Karpas-422 (cell line): ENCODE measurements around the gene PRRG4. TPM values are rescaled to one million over a fixed set of nuclear protein-coding genes. Genes with fewer than 3 reads are reported as not detected.
"Not testable (repeated sequence)": the region's sequence is repeated elsewhere in the genome, so short reads cannot be mapped to it uniquely, and the experiment has no call there.

Experiments used
- DNase-seq: peaks from one replicate; pipeline ENCODE4 v3.0.0-alpha.2; 2015
- H2AFZ ChIP-seq: fragments of 200-600 bp; sonication (generic); 2 replicates; pipeline ENCODE4 v1.6.1; 2014; ENCODE audit warnings: antibody characterized with exemption, low read length, mixed read lengths
- H3K27ac ChIP-seq: fragments of 200-600 bp; sonication (generic); 2 replicates; pipeline ENCODE4 v1.5.1; 2014; ENCODE audit warnings: mild to moderate bottlenecking, low read length, moderate library complexity
- H3K27me3 ChIP-seq: fragments of 200-600 bp; sonication (generic); 2 replicates; pipeline ENCODE4 v1.6.1; 2014; ENCODE audit warnings: low read length, mixed read lengths
- H3K36me3 ChIP-seq: fragments of 200-600 bp; sonication (generic); 2 replicates; pipeline ENCODE4 v1.6.1; 2014; ENCODE audit warnings: low read length, mixed read lengths; ENCODE audit not compliant: insufficient read depth
- H3K4me1 ChIP-seq: fragments of 200-600 bp; sonication (generic); 2 replicates; pipeline ENCODE4 v1.6.1; 2014; ENCODE audit warnings: mild to moderate bottlenecking, low read length, mixed read lengths
- H3K4me2 ChIP-seq: fragments of 200-600 bp; sonication (generic); 2 replicates; pipeline ENCODE4 v1.6.1; 2014; ENCODE audit warnings: low read length, low read depth, mild to moderate bottlenecking; ENCODE audit not compliant: poor library complexity, severe bottlenecking
- H3K4me3 ChIP-seq: fragments of 200-600 bp; sonication (generic); 2 replicates; pipeline ENCODE4 v1.5.1; 2014; ENCODE audit warnings: mild to moderate bottlenecking, antibody characterized with exemption, low read length, mixed read lengths
- H3K79me2 ChIP-seq: fragments of 200-600 bp; sonication (generic); 2 replicates; pipeline ENCODE4 v1.6.1; 2014; ENCODE audit warnings: mild to moderate bottlenecking, low read length, mixed read lengths
- H3K9ac ChIP-seq: fragments of 200-600 bp; sonication (generic); 2 replicates; pipeline ENCODE4 v1.6.0; 2014; ENCODE audit warnings: low read length
- H3K9me2 ChIP-seq: fragments of 200-600 bp; sonication (generic), shearing (Covaris generic); replicated peaks from 2 replicates; pipeline ENCODE4 v1.6.0; 2014; ENCODE audit warnings: mild to moderate bottlenecking, low read length, moderate library complexity; ENCODE audit not compliant: insufficient read depth
- H3K9me3 ChIP-seq: fragments of 300-700, 200-600 bp; sonication (generic); 2 replicates; pipeline ENCODE4 v1.6.1; 2014; ENCODE audit warnings: low read length, mixed read lengths
- H4K20me1 ChIP-seq: fragments of 200-600 bp; sonication (generic); 2 replicates; pipeline ENCODE4 v1.6.1; 2014; ENCODE audit warnings: mild to moderate bottlenecking, antibody characterized with exemption, low read length, low read depth; ENCODE audit not compliant: insufficient read depth
- total RNA-seq: library from RNA; depleted of rRNA; stranded (reverse); fragments of >200 nt; shearing (Covaris generic); gene quantifications from 2 replicates; pipeline ENCODE4 v1.2.3, GENCODE V29; 2014; ENCODE audit warnings: low replicate concordance; rRNA removed

The PRRG4 gene
- total RNA-seq, result 0.11 and 0.19 TPM in 2 replicates

- Histone ChIP-seq H3K27ac (no peak within 1 kb of the TSS), H3K4me2 (peak within 1 kb of the TSS; percentile 79), H3K27me3 (no peaks in the 10 kb centered on the region), H2AFZ (peak within 1 kb of the TSS; percentile 71), H3K4me1 (peaks cover 15% of the 10 kb centered on the region), H3K9me3 (no peaks in the 10 kb centered on the region), H3K9ac (peak within 1 kb of the TSS; percentile 51), H3K4me3 (peak within 1 kb of the TSS; percentile 65), H4K20me1 (no peaks in the 10 kb centered on the region), H3K36me3 (no peaks in the 10 kb centered on the region), H3K79me2 (no peaks in the 10 kb centered on the region), H3K9me2 (no peaks in the 10 kb centered on the region)
- DNase-seq, result peak; percentile 77
Measured at GRCh38 chr11:32829680-32830412, at the start of gene PRRG4. TSS of gene PRRG4 (plus strand) at chr11:32829927. CDS start at chr11:32830530, 603 bp downstream.

DNA sequence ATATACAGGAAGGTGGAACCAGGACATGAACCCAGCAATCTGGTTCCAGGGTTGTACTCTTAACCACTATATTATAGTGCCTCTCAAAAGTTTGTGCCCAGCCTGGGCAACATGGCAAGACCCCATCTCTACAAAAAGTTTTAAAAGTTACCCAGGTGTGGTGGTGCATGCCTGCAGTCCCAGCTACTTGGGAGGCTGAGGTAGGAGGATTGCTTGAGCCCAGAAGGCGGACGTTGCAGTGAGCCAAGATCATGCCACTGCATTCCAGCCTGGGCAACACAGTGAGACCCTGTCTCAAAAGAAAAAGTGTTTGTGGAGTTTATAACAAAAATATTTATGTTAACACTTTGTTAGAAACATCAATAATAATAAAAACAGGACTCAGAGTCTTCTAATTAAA lies 48.9 kb upstream of the PRRG4 start:
- H3K9me2 ChIP-seq, H3K36me3 ChIP-seq, H3K4me2 ChIP-seq, H4K20me1 ChIP-seq, DNase-seq, H2AFZ ChIP-seq, H3K27me3 ChIP-seq, H3K9me3 ChIP-seq, H3K4me3 ChIP-seq, H3K79me2 ChIP-seq: not testable (repeated sequence)
- H3K27ac ChIP-seq, result peak overlapping the region; percentile 99
- peak overlapping the region; percentile 49; the same call in 1 of the 2 replicates for H3K9ac ChIP-seq
- peaks cover 91% of the 10 kb centered on the region for H3K4me1 ChIP-seq

DNA sequence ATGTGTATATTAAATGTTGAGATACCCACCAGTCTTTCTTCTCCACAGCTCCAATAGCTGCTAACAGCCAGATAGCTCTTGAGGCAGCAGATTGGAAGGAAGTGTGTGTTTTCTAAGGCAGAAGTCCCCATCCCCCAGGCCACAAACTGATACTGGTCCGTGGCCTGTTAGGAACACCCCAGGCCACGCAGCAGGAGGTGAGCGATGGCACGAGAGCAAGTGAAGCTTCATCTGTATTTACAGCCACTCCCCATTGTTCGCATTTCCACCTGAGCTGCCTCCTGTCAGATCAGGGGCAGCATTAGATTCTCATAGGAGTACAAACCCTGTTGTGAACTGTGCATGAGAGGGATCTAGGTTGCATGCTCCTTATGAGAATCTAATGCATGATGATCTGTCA lies 48.0 kb upstream of the PRRG4 start:
- H3K4me1 ChIP-seq, result peaks cover 89% of the 10 kb centered on the region
- H4K20me1 ChIP-seq, result no peaks in the 10 kb centered on the region
- peak overlapping the region; percentile 49 for H3K9ac ChIP-seq
- H3K4me3 ChIP-seq, result no peak overlapping the region
- H3K79me2 ChIP-seq, result no peaks in the 10 kb centered on the region
- H3K9me3 ChIP-seq, result no peaks in the 10 kb centered on the region
- no peaks in the 10 kb centered on the region for H3K36me3 ChIP-seq
- no peaks in the 10 kb centered on the region for H3K9me2 ChIP-seq
- H3K27me3 ChIP-seq, result no peaks in the 10 kb centered on the region
- peak overlapping the region; percentile 37 for H3K4me2 ChIP-seq
- peak overlapping the region; percentile 99 for H3K27ac ChIP-seq
- peak; percentile 74 for DNase-seq
- H2AFZ ChIP-seq, result peak overlapping the region; percentile 55; the same call in 1 of the 2 replicates

GRCh38 chr11:32785262-32785661 lies 44.5 kb upstream of the PRRG4 start:
- DNase-seq, result no peak
- Histone ChIP-seq H3K9me2 (no peaks in the 10 kb centered on the region), H3K9ac (peak overlapping the region; percentile 66), H3K27ac (peak overlapping the region; percentile 99), H3K4me3 (peak overlapping the region; percentile 35; the same call in 1 of the 2 replicates), H3K79me2 (no peaks in the 10 kb centered on the region), H2AFZ (no peak overlapping the region), H3K4me1 (peaks cover 78% of the 10 kb centered on the region), H4K20me1 (no peaks in the 10 kb centered on the region), H3K36me3 (no peaks in the 10 kb centered on the region), H3K27me3 (no peaks in the 10 kb centered on the region), H3K9me3 (no peaks in the 10 kb centered on the region), H3K4me2 (peak overlapping the region; percentile 58)

DNA sequence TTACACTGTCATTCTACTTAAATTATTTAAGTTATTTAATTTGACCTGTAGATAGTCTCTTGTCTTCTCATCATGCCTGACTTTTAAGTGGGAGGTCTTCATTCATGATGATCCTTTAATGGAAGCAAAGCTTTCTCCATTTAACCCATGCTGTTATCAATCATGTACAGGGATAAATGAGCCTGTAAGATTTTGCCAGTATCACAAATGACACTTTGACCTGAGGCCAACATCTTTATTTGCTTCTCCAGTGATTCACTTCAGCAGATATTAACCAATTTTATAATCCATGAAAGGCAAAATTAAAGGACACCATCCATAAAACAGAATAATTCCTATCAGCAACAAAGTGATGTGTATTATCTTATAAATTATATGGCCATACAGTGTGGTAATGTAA lies 42.9 kb upstream of the PRRG4 start:
- Histone ChIP-seq H3K4me3 (no peak overlapping the region), H4K20me1 (no peaks in the 10 kb centered on the region), H3K9ac (peak overlapping the region; percentile 11; the same call in 1 of the 2 replicates), H3K9me2 (no peaks in the 10 kb centered on the region), H3K9me3 (no peaks in the 10 kb centered on the region), H3K4me1 (peaks cover 75% of the 10 kb centered on the region), H2AFZ (no peak overlapping the region), H3K4me2 (peak overlapping the region; percentile 27), H3K79me2 (no peaks in the 10 kb centered on the region), H3K27ac (peak overlapping the region; percentile 99), H3K27me3 (no peaks in the 10 kb centered on the region), H3K36me3 (no peaks in the 10 kb centered on the region)
- peak; percentile 60 for DNase-seq

DNA sequence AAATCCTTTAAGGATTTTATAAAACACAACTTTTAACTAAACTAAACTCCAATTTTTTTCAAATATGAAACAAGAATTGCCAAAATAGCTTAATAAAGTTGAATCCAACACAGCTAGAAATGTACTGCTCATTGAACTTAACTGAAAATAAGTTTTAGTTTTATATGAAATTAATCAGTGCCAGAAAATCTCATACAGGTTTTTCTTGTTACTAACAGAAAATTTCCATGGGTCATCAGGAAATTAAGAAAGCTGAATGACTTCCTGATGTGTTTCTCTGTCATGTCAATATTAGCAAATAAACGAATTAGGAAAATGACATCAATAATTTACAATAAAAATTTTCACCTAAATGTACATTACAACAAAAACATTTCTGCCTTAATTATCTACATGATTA lies 38.8 kb upstream of the PRRG4 start:
- no peak for DNase-seq
- no peaks in the 10 kb centered on the region for H3K27me3 ChIP-seq
- H3K27ac ChIP-seq, result peak overlapping the region; percentile 58
- no peaks in the 10 kb centered on the region for H4K20me1 ChIP-seq
- no peaks in the 10 kb centered on the region for H3K79me2 ChIP-seq
- no peaks in the 10 kb centered on the region for H3K9me3 ChIP-seq
- no peak overlapping the region for H3K4me3 ChIP-seq
- no peak overlapping the region for H3K9ac ChIP-seq
- H2AFZ ChIP-seq, result peak overlapping the region; percentile 37; the same call in 1 of the 2 replicates
- H3K9me2 ChIP-seq, result no peaks in the 10 kb centered on the region
- H3K36me3 ChIP-seq, result no peaks in the 10 kb centered on the region
- peaks cover 48% of the 10 kb centered on the region for H3K4me1 ChIP-seq
- no peak overlapping the region for H3K4me2 ChIP-seq

GRCh38 chr11:32792111-32792947 lies 37.4 kb upstream of the PRRG4 start:
- peak overlapping the region; percentile 81 for H2AFZ ChIP-seq
- H3K9ac ChIP-seq, result peak overlapping the region; percentile 41

DNA sequence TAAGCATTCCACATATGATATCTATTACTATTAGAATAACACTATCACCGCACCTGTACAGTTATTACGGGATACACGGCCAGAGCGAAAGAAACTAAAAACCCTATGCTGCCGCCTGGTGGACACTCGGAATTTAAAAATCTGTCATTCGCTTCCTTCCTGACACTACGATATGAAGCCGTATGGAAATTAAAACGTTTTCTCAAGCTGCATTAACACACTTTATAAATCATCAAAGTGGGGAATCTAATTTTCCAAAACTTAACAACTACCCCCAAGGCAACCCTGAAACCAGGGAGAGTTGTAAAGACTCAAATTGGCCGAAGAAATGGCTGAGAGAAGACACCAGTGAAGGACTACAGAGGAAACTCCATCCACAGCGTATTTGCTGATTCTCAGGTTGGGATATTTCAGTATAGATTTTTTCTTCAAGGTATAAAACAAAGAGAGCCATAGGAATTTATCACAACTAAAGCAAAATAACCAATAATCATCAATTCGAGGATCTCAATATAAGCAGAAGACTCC lies 36.7 kb upstream of the PRRG4 start:
- Histone ChIP-seq H3K9ac (peak overlapping the region; percentile 60), H3K4me3 (peak overlapping the region; percentile 46), H3K79me2 (no peaks in the 10 kb centered on the region), H3K27ac (peak overlapping the region; percentile 75; the same call in 1 of the 2 replicates), H4K20me1 (no peaks in the 10 kb centered on the region), H3K4me2 (peak overlapping the region; percentile 73), H3K36me3 (no peaks in the 10 kb centered on the region), H3K9me3 (no peaks in the 10 kb centered on the region), H3K27me3 (no peaks in the 10 kb centered on the region), H3K9me2 (no peaks in the 10 kb centered on the region), H3K4me1 (peaks cover 30% of the 10 kb centered on the region), H2AFZ (peak overlapping the region; percentile 95)
- peak; percentile 92 for DNase-seq

More at GRCh38 chr11:32792111-32792947, 37.4 kb upstream of the PRRG4 start:
- Histone ChIP-seq H3K27ac (peak overlapping the region; percentile 75), H3K4me3 (peak overlapping the region; percentile 46; the same call in 1 of the 2 replicates), H3K9me3 (no peaks in the 10 kb centered on the region), H3K4me2 (peak overlapping the region; percentile 73), H3K79me2 (no peaks in the 10 kb centered on the region), H4K20me1 (no peaks in the 10 kb centered on the region), H3K9me2 (no peaks in the 10 kb centered on the region), H3K27me3 (no peaks in the 10 kb centered on the region), H3K36me3 (no peaks in the 10 kb centered on the region), H3K4me1 (peaks cover 36% of the 10 kb centered on the region)
- DNase-seq, result peak; percentile 48
